ENCODE measurements around the gene RCL1.

The RCL1 gene

DNA sequence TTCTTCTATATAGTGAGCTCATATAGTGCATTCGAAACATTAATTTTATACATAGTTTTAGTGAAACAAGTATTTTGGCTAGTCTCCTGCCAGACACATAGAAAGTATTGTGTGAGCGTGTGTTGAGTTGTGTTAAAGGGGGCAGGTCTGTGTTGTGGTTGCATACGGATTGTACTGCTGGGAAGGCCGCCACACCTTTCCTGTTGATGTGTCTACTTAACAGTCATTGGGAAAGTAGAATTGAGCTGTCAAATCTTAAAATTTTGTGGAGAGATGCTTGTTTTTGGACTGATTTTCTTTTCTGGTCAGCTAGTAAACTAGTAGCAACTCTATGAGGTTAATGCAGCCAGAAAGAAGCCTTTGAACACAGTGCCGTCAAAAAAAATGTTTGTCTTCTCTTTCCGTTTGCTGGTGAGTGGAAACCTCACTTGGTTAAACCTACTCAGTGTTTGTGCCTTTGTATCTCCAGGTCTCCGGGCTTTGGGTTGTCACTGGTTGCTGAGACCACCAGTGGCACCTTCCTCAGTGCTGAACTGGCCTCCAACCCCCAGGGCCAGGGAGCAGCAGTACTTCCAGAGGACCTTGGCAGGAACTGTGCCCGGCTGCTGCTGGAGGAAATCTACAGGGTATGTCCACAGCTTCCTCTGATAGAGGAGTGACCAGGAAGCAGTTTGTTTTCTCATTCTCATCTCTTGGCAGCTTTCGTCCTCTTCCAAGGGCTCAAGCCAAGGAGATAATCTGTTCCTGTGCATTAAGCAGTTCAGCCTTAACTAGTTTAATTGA is 51.5 kb downstream of the RCL1 start:
- DNase-seq, result no peak

- no peak for DNase-seq
These were observed 56.6 kb downstream of the RCL1 start for GRCh38 chr9:4849369-4849768.

GRCh38 chr9:4850603-4851310 is 58.0 kb downstream of the RCL1 start:
- DNase-seq, result peak; percentile 27

DNA sequence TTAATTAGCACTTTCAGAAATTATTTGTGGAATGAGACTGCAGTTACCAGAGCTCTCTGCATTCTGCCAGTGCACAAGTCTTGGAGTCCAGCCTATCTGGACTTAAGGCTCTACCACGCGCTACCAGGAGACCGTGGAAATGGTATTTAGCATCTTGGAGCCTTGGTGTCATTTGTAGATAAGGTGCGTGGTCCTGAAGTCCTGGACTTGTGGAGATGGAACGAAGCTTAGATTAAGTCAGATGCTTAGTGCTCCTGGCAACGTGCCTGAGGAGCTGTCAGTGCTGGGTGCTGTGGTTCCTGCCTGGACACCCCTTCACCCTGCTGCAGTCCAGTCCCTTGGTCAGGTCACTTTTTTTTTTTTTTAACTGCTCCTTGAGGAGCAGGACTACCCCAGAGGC is 59.7 kb downstream of the RCL1 start:
- no peak for DNase-seq

- DNase-seq, result no peak
These were observed 61.5 kb downstream of the RCL1 start for GRCh38 chr9:4854265-4854590.

- DNase-seq, result peak; percentile 70
These were observed 63.1 kb downstream of the RCL1 start for GRCh38 chr9:4855841-4856240.

DNA sequence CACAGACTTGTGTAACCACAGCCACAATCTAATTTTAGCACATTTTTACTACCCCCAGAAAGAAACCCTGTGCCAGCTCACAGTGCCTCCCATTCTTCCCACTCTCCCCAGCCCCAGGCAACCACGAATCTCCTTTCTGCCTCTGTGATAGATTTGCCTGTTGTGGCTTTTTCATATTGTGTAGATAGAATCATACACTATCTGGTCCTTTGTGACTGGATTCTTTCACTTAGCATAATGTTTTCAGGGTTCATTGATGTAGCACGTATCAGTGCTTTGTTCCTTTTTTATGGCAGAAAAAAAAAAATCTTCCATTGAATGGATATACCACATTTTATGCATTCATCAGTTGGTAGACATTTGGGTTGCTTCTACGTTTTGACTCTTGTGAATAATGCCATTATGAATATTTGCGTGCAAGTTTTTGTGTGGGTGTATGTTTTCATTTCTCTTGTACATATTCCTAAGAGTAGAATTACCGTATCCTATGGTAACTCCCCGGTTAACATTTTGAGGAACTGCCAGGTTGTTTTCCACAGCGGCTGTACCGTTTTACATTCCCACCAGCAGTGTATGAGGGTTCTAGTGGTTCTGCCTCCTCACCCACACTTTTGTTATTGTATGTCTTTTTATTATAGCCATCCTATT is 64.5 kb downstream of the RCL1 start:
- peak; percentile 33 for DNase-seq

DNA sequence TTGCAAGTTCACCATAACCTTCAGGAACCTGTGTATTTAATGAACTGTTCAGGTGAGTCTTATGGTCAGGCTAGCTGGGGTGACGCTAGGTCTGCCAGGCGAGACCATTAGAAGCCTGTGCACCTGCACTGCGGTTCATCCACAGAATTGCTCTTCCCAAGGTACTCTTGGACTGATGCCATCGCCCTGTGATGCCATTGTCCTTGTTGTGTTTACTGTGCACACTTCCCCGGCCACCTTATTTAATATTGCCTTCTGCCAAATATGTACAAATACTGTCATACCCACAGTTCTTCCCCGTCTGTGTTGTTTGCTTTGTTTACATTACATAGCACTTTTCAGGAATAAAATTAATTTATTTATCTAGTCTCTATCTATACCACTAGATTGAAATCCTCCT is 66.3 kb downstream of the RCL1 start:
- DNase-seq, result no peak

- no peak for DNase-seq
These were observed 67.6 kb downstream of the RCL1 start for GRCh38 chr9:4860383-4860782.

GRCh38 chr9:4861145-4861544 is 68.4 kb downstream of the RCL1 start:
- no peak for DNase-seq

DNA sequence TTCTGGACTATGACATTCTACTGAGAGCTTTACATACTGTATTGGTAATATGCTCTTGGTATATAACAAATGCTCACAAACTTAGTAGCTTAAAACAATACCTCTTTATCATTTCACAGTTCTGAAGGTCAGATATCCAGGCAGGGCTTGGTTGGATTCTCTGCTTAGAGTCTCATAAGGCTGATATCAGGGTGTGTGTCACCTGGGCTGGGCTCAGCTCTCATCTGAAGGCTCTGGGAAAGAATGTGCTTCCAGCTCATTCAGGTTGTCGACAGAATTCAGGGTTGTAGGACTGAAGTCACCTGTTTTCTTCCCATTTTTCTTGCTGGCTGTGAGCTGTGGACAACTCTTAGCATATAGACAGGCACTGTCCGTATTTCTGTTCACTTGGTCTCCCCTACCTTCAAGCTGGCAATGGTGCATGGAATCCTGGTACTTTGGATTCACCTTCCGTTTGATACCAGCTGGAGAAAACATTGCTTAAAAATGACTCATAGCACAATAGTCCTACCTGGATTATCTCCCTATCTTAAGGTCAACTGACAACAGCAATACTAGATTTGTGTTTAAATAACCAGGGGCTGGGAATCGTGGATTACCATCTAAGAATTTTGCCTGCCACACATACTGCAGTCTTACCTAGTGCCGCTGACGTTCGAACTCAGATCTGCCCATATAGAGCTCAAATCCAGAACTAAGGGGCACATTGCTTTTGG is 69.2 kb downstream of the RCL1 start:
- DNase-seq, result no peak

GRCh38 chr9:4862506-4863250 is 69.9 kb downstream of the RCL1 start:
- peak; percentile 41 for DNase-seq

GRCh38 chr9:4864234-4864661 is 71.5 kb downstream of the RCL1 start:
- DNase-seq, result no peak

DNA sequence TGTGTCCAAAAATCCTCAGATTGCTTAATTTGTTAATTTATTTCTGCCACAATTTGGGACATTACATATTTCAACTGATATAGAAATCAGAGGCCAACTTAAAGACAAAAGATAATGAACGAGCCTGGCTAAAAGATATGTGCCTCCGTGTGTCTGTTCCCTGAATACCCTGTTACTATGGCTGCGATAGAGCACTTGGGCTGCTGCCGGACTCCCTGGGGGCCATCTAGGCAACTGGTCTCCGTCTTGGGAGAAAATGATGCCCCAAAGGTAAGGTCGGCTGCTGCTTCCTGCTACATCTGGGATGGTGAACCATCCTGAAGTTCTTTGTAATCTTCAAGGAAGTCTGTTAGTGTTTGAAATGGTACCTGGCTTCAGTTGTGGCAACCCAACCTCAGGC is 72.0 kb downstream of the RCL1 start:
- no peak for DNase-seq

DNA sequence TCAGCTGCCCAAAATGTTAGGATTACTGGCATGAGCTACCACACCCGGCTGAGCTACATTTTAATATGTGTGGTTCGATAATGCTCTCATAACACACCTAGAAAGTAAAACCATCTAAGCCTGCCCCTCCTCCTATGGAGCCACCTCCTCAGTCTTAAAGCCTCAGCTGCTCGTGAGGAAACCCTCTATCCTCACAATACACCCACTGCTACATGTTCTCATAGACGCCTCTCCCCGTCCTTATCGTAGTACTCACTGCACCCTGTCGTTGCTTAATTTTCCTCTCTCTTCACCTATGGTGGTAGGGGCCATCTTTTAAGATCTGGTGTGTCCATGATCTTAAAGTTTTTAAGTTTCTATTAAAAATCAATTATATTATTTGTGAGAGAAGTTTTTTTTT is 72.9 kb downstream of the RCL1 start:
- DNase-seq, result no peak

DNA sequence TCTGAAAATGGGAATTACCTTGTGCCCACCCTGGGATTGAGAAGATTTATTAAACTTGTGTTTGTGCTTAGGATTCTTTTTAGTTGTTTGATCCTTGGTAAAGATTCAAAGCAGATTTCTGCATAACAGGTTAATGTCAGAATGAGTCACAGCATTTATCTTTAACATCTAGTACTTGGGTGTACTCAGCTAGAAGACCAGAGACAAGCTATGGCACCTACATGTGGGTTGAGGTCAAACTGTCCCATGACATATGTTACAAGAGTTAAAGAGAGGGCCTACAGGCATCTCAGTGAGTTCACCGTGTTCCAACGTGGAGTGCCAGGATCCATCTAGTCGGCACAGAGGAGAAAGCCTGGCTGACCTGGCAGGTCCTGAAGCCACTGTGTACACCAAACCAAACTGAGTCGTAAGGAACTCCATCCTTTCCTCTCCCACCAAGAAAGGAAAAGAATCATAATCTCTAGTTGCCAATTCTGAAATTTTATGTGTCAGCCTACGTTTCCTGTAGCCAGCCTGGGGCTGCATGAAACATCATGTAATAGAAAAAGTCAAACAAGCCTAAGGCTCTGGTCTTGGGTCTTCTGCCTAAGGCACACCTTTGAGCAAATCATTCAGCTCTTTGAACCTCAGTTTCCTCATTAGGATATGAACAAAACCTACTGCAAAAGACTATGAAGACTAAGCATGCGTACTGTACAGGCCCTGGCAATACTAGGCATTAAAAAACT is 73.7 kb downstream of the RCL1 start:
- no peak for DNase-seq

DNA sequence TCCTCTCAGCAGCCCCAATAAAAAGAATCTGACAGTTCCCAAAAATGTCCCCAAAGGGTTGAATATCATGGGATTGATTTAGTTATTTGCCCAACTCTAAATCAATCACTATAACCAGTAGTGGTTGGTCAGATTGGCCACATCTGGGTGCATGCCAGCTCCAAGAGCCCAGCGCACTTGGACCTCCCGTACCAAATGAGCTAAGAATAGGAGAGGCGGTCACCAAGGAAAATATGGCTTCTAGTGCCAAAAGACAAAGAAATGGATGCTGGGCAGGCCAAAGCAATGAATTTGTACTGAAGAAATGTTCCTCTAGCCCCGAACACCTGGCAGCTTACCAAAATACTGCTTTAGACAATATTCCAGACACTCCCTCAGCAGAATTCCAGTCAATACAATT is 80.3 kb downstream of the RCL1 start:
- DNase-seq, result no peak

DNA sequence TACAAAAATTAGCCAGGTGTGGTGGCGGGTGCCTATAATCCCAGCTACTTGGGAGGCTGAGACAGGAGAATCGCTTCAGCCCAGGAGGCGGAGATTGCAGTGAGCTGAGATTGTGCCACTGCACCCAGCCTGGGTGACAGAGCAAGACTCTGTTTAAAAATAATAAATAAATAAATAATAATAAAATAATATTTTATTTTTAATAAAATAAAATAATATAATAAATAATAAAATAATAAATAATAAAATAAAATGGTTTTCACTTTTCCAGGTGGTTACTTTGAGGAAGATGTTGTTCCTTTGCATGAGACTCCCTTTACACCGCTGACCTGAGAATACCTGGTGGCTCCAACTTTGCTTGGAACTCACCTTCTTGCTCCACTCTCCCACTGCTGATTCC is 82.8 kb downstream of the RCL1 start:
- no peak for DNase-seq

DNA sequence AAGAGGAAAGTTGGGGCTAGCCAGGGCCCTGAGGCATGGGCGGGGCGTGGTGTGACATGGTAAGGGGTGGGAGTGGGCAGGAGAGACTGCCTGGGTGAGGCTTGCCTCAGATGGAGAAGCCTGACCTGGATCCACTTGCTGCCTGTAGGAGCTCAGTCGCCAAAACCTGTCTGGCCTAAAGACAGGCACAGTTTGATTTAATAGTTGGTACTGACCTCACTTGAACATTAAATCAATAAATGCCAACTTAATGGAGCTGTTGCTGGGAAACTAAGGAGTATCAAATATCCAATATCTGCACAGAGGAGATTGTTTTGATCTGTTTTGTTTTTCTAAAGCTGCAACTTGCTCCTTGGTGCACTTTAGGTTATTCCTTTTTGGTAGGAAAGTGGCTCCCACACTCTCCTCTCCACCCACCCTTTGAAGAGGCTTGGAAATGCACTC is 86.4 kb downstream of the RCL1 start:
- DNase-seq, result no peak

DNA sequence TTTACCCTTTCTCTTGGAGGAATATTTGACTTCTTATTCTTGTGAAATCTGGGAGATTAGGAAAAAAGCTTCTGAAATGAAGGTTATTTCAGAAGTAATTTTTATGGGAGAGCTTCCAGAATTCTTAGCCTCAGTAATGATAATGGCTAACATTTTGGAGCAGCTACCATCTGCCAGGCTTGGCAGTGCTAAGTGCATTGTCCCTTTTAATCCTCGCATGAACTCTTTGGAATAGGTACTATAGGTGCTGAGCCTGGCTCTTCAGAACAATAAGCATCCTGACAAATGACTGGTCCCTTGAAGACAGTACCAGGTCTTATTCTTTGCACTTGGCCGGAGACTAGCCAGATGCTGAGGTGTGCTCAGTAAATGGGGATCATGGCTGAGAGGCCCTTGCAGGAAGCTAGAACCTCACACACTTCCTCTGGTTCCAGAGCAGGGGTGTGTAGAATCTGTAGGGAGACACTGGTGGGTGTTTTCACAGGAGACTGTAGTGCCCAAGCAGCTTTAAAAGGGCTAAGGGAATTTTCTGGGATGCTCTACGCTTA is 90.7 kb downstream of the RCL1 start:
- DNase-seq, result no peak

- DNase-seq, result no peak
These were observed 94.0 kb downstream of the RCL1 start for GRCh38 chr9:4886698-4887097.
